K562 (cell line): ENCODE results near the gene LLPH.

Experiments
- BHLHE40 ChIP-seq: IDR thresholded peaks from 2 replicates; pipeline ENCODE4 v1.6.1; 2011; ENCODE audit warnings: low read length, improper control_type of control experiment
- CTCF ChIP-seq, 3 experiments: IDR thresholded peaks in 2 of 3; conservative IDR thresholded peaks in 1 of 3; 2 replicates each; pipeline ENCODE4 v1.5.1; 2011 to 2012; ENCODE audit warnings: low read length in 3 of 3, mild to moderate bottlenecking in 3 of 3, control low read depth in 2 of 3, improper control_type of control experiment in 1 of 3, inconsistent platforms in 1 of 3, low read depth in 1 of 3, mixed read lengths in 1 of 3, moderate library complexity in 1 of 3; ENCODE audit not compliant: insufficient read depth in 2 of 3
- DLX4 ChIP-seq: fragments of 250-450 bp; sonication (Bioruptor Pico); IDR thresholded peaks from 2 replicates; pipeline ENCODE4 v1.6.1; 2021; ENCODE audit warnings: mild to moderate bottlenecking
- ELK1 ChIP-seq: sonication (generic); formaldehyde crosslinking; IDR thresholded peaks from 2 replicates; pipeline ENCODE4 v1.8.1; 2022; ENCODE audit warnings: missing genetic modification reagents
- EZH2 ChIP-seq: IDR thresholded peaks from 2 replicates; pipeline ENCODE4 v1.6.1; 2012; ENCODE audit warnings: low read depth, mild to moderate bottlenecking, inconsistent platforms, low read length, borderline replicate concordance
- FOXA3 ChIP-seq, 2 experiments: fragments of 450-650 bp in 1 of 2; sonication (generic) in 1 of 2; formaldehyde crosslinking; IDR thresholded peaks in 1 of 2; conservative IDR thresholded peaks in 1 of 2; 2 replicates each; pipeline versions ENCODE4 v1.4.0 to v1.8.0; 2020 to 2022; ENCODE audit warnings: mild to moderate bottlenecking in 2 of 2, missing genetic modification reagents in 1 of 2
- PCBP2 ChIP-seq: fragments of 200-400 bp; formaldehyde crosslinking; IDR thresholded peaks from 2 replicates; pipeline ENCODE4 v1.6.1; 2018; ENCODE audit warnings: low read length, low read depth, mild to moderate bottlenecking, moderate library complexity; ENCODE audit not compliant: poor library complexity, severe bottlenecking
- POLR2AphosphoS2 ChIP-seq: IDR thresholded peaks from 2 replicates; pipeline ENCODE4 v1.6.1; 2012; ENCODE audit warnings: low read length, improper control_type of control experiment
- STAT5B ChIP-seq: fragments of 250-450 bp; sonication (Bioruptor Pico); IDR thresholded peaks from 2 replicates; pipeline ENCODE4 v1.8.0; 2021; ENCODE audit warnings: mild to moderate bottlenecking, inconsistent platforms
- ZBTB1 ChIP-seq: sonication (generic); formaldehyde crosslinking; IDR thresholded peaks from 2 replicates; pipeline ENCODE4 v1.8.1; 2023; ENCODE audit warnings: missing genetic modification reagents, low read depth, mild to moderate bottlenecking, borderline replicate concordance
- ZBTB9 ChIP-seq: fragments of 450-650 bp; formaldehyde crosslinking; IDR thresholded peaks from 2 replicates; pipeline ENCODE4 v1.4.0; 2020; ENCODE audit warnings: mild to moderate bottlenecking, moderate library complexity
- ZFPM2 ChIP-seq: fragments of 250-450 bp; sonication (Bioruptor Pico); IDR thresholded peaks from 2 replicates; pipeline ENCODE4 v1.5.1; 2022; ENCODE audit warnings: mild to moderate bottlenecking
- ZFX ChIP-seq: sonication (generic); formaldehyde crosslinking; IDR thresholded peaks from 2 replicates; pipeline ENCODE4 v1.8.0; 2022; ENCODE audit warnings: mild to moderate bottlenecking, missing genetic modification reagents, moderate library complexity
- ZNF232 ChIP-seq: sonication (generic); formaldehyde crosslinking; IDR thresholded peaks from 2 replicates; pipeline ENCODE4 v1.8.0; 2022; ENCODE audit warnings: mild to moderate bottlenecking, missing genetic modification reagents

- TF ChIP-seq BHLHE40 (no peak), ZFX (CRISPR knock-in tag) (no peak), ZBTB9 (CRISPR knock-in tag) (no peak), ZBTB1 (CRISPR knock-in tag) (no peak), ZFPM2 (CRISPR knock-in tag) (no peak), ELK1 (CRISPR knock-in tag) (no peak), EZH2 (no peak), CTCF (IDR thresholded peaks at IDR 0.05 in 2 of 3, conservative IDR thresholded peaks at IDR 0.05 in 1 of 3; ENCODE audit: insufficient read depth in 2 of 3, low read depth in 1 of 3, low read length in 3 of 3) (no peak), FOXA3 (CRISPR knock-in tag; conservative IDR thresholded peaks at IDR 0.05 in 1 of 2, IDR thresholded peaks at IDR 0.05 in 1 of 2) (no peak), STAT5B (CRISPR knock-in tag) (no peak), POLR2AphosphoS2 (no peak), ZNF232 (CRISPR knock-in tag) (no peak), PCBP2 (no peak), DLX4 (no peak)
Measured at GRCh38 chr12:66131067-66131688, 628 bp upstream of the LLPH start.
